ENCODE measurements around the gene CCNI2.
A peak's percentile ranks its signal among the peaks of the same experiment; 100 is the strongest.

The CCNI2 gene

DNA sequence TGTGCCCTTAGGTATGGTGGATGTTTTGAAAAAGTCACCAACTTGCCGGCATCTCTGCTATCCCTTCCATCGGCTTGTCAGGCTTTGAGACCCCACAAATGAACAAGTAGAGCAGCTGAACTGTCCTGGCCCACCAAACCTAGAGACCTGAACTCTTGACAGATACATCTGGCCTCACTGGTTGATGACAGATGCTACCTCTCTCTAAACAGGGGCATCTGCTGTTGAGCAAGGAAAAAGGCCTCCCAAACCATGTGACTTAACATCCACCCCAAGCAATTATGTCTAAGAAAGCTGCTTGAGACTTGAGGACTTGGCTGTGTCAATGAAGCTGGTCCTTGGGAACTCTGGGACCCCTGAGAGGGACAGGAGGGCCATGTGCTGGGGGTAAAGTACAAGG, 2.3 kb downstream of the CCNI2 start:
- H3K9me2 ChIP-seq (replicated peaks; ENCODE audit: insufficient read depth, low read length) = no peaks in the 10 kb centered on the region
- no peaks in the 10 kb centered on the region for H3K79me2 ChIP-seq (ENCODE audit: low read length)
- H3K4me1 ChIP-seq (ENCODE audit: low read length) = peaks cover 4% of the 10 kb centered on the region; the same call in 1 of the 2 replicates
- H3K4me2 ChIP-seq (ENCODE audit: low read depth, low read length) = no peak overlapping the region
- H3K27ac ChIP-seq (ENCODE audit: low read length) = no peak overlapping the region
- H3F3A ChIP-seq (ENCODE audit: insufficient read depth, low read length) = no peaks in the 10 kb centered on the region
- no peaks in the 10 kb centered on the region for H3K9me3 ChIP-seq (replicated peaks; ENCODE audit: insufficient read depth, low read length)
- DNase-seq = no peak
- no peak overlapping the region for H3K4me3 ChIP-seq (ENCODE audit: low read length)
- no peaks in the 10 kb centered on the region for H3K36me3 ChIP-seq (replicated peaks; ENCODE audit: insufficient read depth, low read length)
- no peak overlapping the region for H2AFZ ChIP-seq (ENCODE audit: low read length)
- TF ChIP-seq EZH2phosphoT487 (IDR thresholded peaks at IDR 0.05; ENCODE audit: low read length) = no peak
- no peak for TF ChIP-seq EZH2 (optimal IDR thresholded peaks at IDR 0.05; ENCODE audit: low read depth, low read length)
- TF ChIP-seq CTCF (IDR thresholded peaks at IDR 0.05; ENCODE audit: low read length) = no peak
- H3K9ac ChIP-seq (ENCODE audit: low read length) = no peak overlapping the region
- H4K20me1 ChIP-seq (ENCODE audit: insufficient read depth, low read length) = no peaks in the 10 kb centered on the region; the same call in 1 of the 2 replicates
- no peaks in the 10 kb centered on the region; the same call in 1 of the 2 replicates for H3K27me3 ChIP-seq (replicated peaks; ENCODE audit: insufficient read depth, low read length)

DNA sequence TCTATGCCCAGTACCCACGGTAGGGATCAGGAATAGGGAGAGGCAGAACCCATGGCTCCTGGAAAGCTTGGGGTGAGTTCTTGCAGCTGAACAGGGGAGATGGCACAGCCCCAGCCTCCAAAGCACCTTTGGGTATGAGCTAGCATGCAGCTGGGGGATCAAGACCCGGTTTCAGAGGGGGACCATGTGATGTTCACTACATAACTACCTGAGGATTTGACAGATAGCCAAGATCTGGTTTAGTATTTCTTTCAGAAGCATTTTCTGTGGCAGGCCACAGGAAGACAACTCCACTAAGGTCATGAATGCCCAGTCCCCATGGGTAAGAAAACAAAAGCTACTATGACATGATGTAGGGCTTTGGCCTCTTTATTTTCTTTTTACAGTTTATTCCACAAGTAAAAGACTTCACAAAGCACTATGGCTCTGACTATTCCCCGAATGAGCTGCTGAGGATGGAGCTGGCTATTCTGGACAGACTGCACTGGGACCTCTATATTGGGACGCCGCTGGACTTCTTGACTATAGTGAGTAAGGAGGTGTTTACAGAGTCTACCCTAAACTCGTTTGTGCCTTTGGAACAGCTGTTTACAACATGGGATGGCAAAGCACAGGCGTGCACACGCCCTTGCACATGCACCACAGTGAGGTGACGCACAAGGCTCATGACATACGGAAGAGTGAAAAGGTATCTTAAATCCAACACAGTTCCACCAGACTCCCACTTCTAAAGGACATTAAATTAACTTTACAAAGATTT, 3.4 kb downstream of the CCNI2 start:
- H3K9me2 ChIP-seq (replicated peaks; ENCODE audit: insufficient read depth, low read length) = no peaks in the 10 kb centered on the region
- no peak overlapping the region for H3K4me3 ChIP-seq (ENCODE audit: low read length)
- H4K20me1 ChIP-seq (ENCODE audit: insufficient read depth, low read length) = no peaks in the 10 kb centered on the region; the same call in 1 of the 2 replicates
- H3K4me2 ChIP-seq (ENCODE audit: low read depth, low read length) = no peak overlapping the region
- no peak overlapping the region for H3K9ac ChIP-seq (ENCODE audit: low read length)
- H3K9me3 ChIP-seq (replicated peaks; ENCODE audit: insufficient read depth, low read length) = no peaks in the 10 kb centered on the region
- H2AFZ ChIP-seq (ENCODE audit: low read length) = no peak overlapping the region
- TF ChIP-seq EZH2phosphoT487 (IDR thresholded peaks at IDR 0.05; ENCODE audit: low read length) (no peak), EZH2 (optimal IDR thresholded peaks at IDR 0.05; ENCODE audit: low read depth, low read length) (no peak), CTCF (IDR thresholded peaks at IDR 0.05; ENCODE audit: low read length) (no peak)
- peak overlapping the region; percentile 48; the same call in 1 of the 2 replicates for H3K27ac ChIP-seq (ENCODE audit: low read length)
- H3K27me3 ChIP-seq (replicated peaks; ENCODE audit: insufficient read depth, low read length) = no peaks in the 10 kb centered on the region; the same call in 1 of the 2 replicates
- peak; percentile 14 for DNase-seq
- H3K36me3 ChIP-seq (replicated peaks; ENCODE audit: insufficient read depth, low read length) = no peaks in the 10 kb centered on the region
- H3K4me1 ChIP-seq (ENCODE audit: low read length) = peaks cover 4% of the 10 kb centered on the region; the same call in 1 of the 2 replicates
- no peaks in the 10 kb centered on the region for H3K79me2 ChIP-seq (ENCODE audit: low read length)
- H3F3A ChIP-seq (ENCODE audit: insufficient read depth, low read length) = no peaks in the 10 kb centered on the region

DNA sequence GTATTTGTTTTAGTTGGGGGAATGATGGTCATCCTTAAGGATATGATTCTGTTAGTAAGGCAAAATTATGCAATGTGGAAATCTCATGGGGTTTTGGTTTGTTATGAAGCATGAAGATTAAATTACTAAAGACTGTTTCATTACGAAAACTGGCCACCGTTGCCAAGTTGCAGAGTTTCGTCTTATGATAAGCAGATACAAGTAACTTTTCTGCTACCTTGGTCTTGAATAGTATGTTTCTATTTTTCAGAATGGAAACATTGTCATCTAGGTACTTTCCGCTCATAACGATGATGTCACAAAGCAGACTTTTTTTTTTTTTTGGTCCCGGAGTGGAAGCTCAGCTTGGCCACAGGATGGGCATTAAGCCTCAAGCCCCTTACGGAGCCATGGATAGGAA, 4.2 kb downstream of the CCNI2 start:
- Histone ChIP-seq H3K79me2 (ENCODE audit: low read length) (no peaks in the 10 kb centered on the region), H3K4me3 (ENCODE audit: low read length) (no peak overlapping the region), H4K20me1 (ENCODE audit: insufficient read depth, low read length) (no peaks in the 10 kb centered on the region; the same call in 1 of the 2 replicates), H2AFZ (ENCODE audit: low read length) (no peak overlapping the region), H3K27ac (ENCODE audit: low read length) (peak overlapping the region; percentile 48; the same call in 1 of the 2 replicates), H3K36me3 (replicated peaks; ENCODE audit: insufficient read depth, low read length) (no peaks in the 10 kb centered on the region), H3K9me2 (replicated peaks; ENCODE audit: insufficient read depth, low read length) (no peaks in the 10 kb centered on the region), H3K27me3 (replicated peaks; ENCODE audit: insufficient read depth, low read length) (no peaks in the 10 kb centered on the region), H3K9ac (ENCODE audit: low read length) (no peak overlapping the region), H3K9me3 (replicated peaks; ENCODE audit: insufficient read depth, low read length) (no peaks in the 10 kb centered on the region), H3K4me2 (ENCODE audit: low read depth, low read length) (no peak overlapping the region), H3K4me1 (ENCODE audit: low read length) (peaks cover 4% of the 10 kb centered on the region; the same call in 1 of the 2 replicates), H3F3A (ENCODE audit: insufficient read depth, low read length) (no peaks in the 10 kb centered on the region)
- DNase-seq = peak; percentile 29
- TF ChIP-seq EZH2 (optimal IDR thresholded peaks at IDR 0.05; ENCODE audit: low read depth, low read length) = no peak
- no peak for TF ChIP-seq CTCF (IDR thresholded peaks at IDR 0.05; ENCODE audit: low read length)
- no peak for TF ChIP-seq EZH2phosphoT487 (IDR thresholded peaks at IDR 0.05; ENCODE audit: low read length)
